ENCODE results near the gene LAMB3.
A peak's percentile ranks its signal among the peaks of the same experiment; 100 is the strongest.

Gene LAMB3

DNA sequence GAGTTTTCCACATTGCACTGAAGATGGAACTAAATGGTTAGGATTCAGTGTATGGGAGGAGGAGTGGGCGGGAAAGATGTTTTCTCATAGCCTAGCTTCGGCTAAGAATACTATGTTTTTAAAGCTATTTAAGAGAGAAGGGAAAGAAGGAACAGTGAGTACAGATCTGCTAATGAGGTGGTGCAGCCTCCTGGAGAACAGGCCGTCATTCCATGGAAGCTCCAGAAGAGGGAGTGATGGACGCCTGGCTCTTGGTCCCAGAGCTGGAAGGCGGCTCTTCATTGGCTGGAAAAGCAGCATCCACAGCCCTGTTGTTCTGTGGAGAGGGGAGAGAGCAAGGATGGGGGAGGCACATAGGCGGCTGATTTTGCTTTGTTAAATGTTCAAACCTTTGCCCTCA, 61.8 kb downstream of the LAMB3 start:
- no peak for DNase-seq

DNA sequence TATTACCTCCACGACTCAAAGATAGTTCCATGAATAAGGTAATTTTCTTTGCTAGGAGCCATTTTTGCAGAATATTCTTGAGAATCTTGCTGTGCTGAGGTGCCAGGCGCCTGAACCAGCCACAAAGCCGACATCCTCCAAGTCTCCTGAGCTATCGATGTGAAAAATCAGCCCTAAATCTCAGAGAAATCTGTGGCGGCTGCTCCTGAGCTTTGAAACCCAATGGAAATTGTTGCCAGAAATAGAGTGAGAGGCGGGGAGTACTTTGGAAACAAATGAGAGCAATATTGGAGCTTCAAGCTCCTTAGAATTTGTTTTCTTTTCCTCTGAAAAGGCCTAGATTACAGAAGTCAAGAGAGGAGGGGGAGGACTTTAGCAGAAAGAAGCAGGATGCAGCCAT, 62.4 kb downstream of the LAMB3 start:
- DNase-seq: no peak

DNA sequence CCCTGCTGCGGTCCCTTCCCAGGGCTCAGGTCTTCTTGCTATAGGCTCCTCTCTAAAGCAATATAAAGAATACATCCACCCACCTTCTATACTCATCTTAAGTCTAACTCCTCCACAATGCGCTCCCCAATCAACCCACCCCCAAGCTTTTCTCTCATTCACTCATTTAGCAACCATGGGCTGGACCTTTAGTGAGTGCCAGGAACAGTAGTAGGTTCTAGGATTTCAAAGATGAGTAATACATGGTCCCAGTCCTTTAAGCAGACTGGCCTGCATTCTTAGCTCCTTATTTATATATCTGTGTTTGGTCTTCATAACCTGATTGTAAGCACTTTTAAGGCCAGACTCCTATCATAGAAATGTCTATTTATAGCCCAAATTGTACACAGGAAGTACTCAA, 62.8 kb downstream of the LAMB3 start:
- DNase-seq: no peak

DNA sequence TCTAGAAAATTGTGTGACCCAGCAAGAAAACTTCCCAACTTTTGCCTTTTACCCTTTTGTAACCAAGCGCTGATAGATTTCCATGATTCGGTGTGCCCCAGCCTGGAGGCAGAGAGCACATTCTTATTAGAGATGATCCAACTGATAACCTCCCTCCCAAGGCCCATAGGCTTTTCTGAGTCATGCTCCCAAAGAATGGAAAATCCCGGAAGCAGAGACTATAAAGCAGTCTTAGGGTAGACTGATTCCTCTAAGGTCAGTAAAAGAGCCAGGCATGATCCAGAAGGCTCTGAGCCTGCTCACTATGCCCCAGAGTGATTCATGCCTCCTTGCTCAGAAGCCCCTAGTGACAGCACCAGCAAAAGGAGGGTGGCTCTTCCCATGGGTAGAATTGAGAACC, 64.4 kb downstream of the LAMB3 start:
- DNase-seq: no peak

DNA sequence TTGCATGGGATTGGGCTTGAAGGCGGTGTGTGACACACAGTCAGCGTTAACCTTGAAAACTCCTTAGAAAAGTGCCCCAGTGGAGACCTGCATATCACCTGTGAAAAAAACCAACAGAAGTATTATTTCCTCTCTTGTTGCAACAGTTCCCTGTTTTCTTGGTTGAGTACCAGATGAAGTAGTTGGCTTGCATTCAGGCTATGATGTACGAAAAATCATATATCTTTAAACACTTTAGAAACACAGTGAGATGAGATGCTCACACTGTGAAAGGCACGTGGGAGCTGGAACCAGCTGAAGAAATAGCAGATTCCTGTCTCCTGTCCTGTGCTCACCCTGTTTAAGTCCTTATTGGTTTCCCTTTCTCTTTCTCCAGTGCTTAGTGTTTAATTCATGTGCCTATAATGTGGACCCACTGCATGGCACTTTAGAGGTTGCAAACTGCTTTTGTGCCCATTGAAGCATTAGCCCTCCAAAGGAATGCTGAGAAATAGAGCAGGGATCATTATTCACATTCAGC, 65.9 kb downstream of the LAMB3 start:
- no peak for DNase-seq

DNA sequence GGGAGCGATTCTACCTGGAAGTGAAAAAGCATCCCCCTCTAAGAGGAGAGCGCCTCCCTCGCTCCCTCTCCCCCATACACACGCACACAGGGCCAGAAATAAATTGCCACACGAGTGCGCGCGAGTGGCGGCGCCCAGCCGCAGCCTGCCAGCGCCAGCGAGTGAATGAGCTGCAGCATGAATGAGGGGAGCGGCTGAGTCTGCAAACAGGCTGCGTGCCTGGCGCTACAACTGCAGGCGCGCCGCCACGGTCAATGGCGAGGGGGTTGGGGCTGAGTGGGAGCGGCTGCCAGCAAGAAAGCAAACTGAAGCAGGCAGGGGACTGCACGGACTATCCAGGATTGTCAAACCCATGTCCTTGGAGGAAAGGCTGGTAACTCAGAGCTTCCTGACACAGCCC, 66.6 kb downstream of the LAMB3 start:
- DNase-seq: no peak

DNA sequence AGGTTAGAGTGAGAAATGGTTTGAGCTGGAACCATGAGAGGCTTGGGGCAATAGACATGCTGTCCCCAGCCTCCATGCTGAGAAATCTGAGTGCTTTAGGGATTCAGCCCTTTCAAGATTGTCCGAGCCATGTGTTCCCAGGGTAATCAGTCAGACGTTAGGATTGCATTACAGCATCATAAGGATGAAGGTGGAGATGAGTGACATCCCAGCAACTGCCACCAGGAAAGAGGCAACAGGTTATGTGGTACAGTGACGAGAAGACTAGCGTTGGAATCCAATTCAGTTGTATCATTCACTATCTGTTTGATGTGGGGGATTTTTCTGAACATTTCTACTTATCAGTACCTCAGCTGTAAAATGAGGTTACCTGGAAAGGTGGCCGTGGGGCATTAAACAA, 67.0 kb downstream of the LAMB3 start:
- DNase-seq: no peak

DNA sequence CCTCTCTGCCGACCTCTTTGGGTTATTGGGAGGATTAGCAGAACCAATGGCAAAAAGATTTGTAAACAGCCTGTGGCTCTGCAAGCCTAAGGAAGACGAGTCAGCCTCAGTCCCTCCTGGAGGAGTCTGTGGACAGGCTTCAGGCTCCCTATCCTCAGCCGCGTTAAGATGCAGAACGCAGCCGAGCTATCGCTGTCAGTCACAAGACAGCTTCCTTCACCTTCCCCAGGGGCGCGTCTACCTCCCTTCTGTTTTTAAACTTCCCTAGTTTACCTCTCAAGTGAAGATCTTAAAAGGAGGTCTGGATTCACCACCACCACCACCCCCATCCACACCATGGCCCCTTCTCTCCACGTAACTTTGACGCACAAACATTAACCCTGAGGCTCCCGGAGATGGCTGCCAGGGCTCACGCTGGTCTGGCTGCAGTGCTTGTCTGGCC, 68.0 kb downstream of the LAMB3 start:
- DNase-seq: no peak

DNA sequence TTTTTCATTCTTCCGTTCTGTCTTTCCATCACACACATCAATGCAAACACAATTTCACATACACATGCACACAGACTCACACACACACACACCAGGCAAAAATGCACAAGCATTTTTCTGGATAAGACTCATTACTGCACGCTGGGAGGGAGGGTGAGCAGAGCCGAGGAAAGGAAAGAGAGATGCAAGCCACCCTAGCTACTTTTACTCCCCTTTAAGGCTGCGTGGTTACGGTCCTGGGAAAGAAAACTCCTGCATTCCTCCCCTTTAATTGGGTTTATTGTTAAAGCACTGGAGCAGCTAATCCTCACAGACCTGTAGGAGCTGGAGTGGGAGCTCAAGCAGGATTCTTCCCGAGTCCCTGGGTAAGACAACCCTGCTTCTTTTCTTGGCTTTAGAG, 68.8 kb downstream of the LAMB3 start, which contains the start of gene CAMK1G:
Gene CAMK1G (plus strand): TSS at position 307 of the 400 bp plus-strand sequence. CDS start 11,270 bp downstream, outside the sequence.
- DNase-seq: no peak

DNA sequence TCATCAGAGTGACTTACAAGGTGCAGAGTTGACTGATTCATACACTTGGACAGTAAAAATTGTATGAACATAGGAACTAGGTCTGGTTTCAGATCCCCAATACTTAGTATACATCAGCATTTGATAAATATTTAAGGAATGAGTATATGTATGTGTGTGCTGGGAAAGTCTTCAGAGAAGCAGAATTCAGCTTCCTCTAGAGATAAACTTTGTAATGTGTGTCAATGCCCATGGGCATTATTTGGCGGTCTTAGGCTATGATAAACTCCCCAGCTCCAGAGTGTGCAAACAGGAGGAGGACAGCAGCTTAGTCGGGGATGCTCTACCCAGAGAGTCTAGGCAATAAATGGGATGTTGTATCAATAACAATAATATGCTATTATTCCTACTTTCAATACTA, 71.6 kb downstream of the LAMB3 start:
- no peak for DNase-seq

DNA sequence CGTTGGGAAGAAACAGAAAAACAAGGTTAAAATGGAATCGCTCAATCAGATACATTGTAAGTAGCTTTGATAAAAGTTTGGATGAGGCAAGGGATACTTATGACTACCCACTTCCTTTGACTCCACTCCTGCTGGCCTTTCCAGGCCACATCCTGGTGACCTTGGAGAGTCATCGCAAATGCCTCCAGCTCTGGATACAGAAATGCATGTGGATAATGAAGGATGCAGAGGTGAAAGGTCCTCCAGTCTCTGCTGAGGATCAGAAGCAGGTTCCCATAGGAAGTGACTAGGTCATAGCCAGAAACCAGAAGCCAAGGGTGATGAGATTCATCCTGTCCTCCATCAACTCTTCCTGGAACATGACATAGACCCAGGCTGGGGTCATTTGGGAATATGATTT, 74.9 kb downstream of the LAMB3 start:
- no peak for DNase-seq

DNA sequence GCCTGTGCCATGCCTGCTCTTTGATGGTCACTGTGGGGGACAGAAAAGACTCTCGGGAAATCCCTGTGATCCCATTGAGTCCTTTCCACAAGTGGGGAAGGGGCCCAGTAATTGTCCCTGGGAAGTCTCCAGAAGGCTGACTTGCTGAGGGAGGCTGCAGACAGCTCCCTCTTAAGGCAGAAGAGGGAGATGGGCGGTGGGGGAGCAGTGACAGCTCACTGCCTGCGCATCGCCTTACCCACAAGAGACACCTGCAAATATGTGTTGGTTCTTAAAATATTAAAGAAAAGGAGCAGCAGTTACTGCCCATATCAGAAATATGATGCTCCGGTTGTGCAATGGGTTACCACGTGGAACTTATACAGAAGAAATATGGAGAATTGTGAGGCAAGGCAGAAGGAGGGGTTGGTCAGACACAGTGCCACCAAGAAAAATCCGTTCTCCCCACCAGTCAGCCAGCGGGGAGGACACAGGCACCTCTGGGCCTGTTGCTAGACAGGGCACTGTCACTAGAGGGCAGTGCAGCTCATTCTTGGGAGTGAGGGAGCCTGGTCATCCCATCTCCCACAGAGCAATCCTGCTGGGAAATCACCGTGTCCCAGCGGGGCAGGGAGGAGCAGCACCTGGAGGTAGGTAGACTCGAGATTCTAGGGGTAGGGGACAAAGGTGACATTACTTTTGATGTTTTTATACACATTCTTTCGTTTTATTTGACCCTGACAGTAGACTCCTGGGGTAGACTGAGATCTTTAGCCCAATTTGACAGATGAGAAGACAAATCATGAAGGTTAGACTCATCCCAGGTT, 75.6 kb downstream of the LAMB3 start:
- DNase-seq: peak; percentile 11 to 58 (median 32)

DNA sequence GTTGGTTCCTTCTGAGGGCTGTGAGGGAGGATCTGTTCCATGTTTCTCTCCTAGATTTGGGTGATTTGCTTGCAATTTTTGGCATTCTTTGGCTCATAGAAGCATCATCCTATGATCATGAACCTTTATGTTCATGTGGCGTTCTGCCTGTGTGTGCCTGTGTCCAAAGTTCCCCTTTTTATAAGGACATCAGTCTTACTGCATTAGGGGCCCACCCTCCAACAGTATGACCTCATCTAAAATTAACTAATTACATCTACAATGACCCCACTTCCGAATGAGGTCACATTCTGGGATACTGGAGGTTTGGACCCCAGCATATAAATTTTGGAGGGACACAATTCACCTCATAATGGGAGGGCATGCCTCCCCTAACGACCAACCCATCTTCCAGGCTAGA, 81.5 kb downstream of the LAMB3 start:
- DNase-seq: no peak

DNA sequence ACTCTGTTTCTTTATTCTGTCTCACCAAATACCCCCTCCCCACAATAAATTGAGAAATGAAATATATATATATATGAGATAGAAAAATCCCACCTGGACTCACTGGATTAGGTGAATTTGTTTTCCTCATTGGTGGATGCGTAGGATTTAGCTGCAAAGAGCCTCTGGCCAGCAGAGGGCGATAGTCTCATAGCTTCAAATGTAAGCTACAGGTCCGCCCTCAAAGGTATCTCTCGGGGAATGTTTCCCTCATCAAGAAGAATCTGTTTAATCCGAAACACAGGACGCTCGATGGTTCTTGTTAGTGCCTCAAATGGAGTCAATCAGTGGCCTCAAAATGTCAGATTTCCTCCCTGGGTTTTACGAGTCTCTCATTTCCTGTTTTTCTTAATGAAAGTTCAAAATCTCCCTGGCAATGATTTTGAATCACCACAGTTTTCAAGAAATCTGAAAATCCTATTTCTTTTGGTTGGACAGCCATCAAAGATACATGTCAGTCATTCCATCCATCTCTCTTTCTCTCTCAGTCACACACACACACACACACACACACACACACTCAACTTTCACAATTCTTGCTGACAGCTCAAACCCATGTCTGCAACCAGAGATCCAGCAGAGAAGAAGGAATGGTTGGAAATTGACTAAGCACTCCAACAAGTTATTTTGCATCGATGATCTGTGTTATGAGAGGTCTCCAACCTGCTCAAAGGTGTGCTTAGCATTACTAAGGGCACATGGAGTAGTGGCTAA, 82.6 kb downstream of the LAMB3 start:
- peak; percentile 19 to 65 (median 55) for DNase-seq

DNA sequence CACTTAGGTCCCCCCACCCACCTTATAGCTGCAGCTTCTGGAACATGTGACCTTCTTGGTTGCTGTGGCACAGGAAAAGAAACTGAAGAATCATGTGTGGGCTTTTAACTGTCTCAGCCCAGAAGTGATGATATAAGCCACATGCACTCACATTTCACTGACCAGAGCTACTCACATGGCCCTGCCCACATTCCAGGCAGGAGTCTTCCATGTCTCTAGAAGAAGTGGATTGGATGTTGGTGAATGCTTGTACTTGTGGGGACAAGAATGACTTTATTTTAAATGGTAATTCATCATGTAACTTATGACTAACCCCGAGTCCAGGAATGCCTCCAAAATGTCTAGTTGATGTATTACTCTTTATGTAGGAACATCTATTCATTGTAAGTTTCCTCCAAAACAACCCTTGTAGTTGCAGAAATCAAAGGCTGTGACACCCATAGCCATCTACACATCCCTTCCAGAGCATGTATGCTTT, 84.5 kb downstream of the LAMB3 start:
- no peak for DNase-seq

DNA sequence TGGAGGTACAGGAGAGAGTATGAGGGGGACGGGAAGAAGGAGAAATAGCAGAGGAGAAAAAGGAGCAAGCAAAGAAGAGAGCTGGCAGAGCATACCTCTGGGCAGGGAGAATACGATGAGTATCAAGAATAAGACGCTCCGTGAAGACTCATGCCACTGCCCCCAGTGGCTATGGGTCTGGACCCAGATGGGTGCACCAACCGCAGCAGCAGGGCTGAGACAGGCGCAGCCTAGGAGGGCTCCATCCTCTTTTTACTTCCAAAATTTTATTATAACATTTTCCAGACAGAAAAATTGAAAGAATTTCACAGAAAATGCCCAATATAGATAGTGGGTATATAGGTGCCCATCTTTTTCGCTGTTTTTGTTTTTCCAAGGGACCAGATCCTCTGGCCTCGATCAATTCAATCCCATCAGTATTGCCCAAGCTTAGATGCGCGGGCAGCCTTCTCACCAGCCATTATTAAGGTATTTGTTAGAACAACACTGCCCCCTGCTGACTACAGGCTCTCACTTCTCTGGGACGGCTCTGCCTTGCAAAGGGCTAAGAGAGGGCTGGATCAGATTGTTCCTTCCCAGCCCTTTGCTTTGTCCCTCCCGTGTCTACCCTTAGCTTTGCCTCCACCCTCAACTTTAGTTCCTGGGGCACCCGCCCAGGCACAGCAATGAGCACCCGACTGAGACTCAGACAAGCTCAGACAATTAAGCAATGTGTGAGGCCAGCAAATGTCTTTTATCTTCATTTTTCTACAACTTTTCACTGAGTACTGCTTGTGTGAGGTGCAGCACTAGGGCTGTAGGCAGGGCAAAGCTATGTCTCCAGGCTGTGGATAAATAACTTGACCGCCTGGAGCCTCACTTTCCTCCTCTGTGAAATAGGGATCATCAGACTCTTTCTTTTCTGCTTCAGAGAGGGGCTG, 86.2 kb downstream of the LAMB3 start:
- DNase-seq: peak; percentile 16 to 52 (median 42)

Data from activated naive CD4-positive, alpha-beta T cell (primary cell).